Mammary epithelial cell (primary cell): Measurements from ENCODE around the gene PRSS48.

ENCODE experiments used
- EZH2 ChIP-seq: IDR thresholded peaks from 2 replicates; pipeline ENCODE4 v1.6.1; 2012; ENCODE audit warnings: low read length, inconsistent platforms, borderline replicate concordance
- TF ChIP-seq, protein P1 (sequence below), 2 donors: IDR thresholded peaks in 1 of 2; conservative IDR thresholded peaks in 1 of 2; 2 replicates each; pipeline ENCODE4 v1.5.1; 2011 to 2012; ENCODE audit warnings: inconsistent platforms in 2 of 2, low read length in 2 of 2, mild to moderate bottlenecking in 2 of 2, control low read depth in 1 of 2, low read depth in 1 of 2; ENCODE audit not compliant: insufficient read depth in 1 of 2; ENCODE audit errors: extremely low read depth in 1 of 2

DNA sequence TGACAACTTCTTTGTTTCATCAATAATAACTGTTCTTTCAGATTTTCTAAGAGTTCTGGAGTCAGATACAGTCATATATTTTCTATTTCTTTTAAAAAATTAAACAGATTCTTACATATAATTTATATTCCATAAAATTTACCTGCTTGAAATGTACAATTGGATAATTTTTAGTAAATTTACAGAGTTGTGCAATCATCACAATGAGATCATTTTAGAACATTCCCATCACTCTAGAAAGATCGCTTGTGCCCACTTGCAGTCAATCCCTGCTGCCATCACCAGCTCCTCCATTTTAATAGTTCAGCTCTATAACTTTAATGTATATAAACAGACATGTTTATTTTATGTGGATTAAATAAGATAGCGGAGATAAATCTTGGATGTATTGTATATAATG is 29.6 kb upstream of the PRSS48 start:
- TF ChIP-seq, protein P1, sequence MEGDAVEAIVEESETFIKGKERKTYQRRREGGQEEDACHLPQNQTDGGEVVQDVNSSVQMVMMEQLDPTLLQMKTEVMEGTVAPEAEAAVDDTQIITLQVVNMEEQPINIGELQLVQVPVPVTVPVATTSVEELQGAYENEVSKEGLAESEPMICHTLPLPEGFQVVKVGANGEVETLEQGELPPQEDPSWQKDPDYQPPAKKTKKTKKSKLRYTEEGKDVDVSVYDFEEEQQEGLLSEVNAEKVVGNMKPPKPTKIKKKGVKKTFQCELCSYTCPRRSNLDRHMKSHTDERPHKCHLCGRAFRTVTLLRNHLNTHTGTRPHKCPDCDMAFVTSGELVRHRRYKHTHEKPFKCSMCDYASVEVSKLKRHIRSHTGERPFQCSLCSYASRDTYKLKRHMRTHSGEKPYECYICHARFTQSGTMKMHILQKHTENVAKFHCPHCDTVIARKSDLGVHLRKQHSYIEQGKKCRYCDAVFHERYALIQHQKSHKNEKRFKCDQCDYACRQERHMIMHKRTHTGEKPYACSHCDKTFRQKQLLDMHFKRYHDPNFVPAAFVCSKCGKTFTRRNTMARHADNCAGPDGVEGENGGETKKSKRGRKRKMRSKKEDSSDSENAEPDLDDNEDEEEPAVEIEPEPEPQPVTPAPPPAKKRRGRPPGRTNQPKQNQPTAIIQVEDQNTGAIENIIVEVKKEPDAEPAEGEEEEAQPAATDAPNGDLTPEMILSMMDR (conservative IDR thresholded peaks at IDR 0.05 in 1 of 2, IDR thresholded peaks at IDR 0.05 in 1 of 2; ENCODE audit: extremely low read depth in 1 of 2, insufficient read depth in 1 of 2, low read depth in 1 of 2, low read length in 2 of 2) = no peak
- TF ChIP-seq EZH2 = no peak
